Measurements from ENCODE around the gene CHD6.

The CHD6 gene

DNA sequence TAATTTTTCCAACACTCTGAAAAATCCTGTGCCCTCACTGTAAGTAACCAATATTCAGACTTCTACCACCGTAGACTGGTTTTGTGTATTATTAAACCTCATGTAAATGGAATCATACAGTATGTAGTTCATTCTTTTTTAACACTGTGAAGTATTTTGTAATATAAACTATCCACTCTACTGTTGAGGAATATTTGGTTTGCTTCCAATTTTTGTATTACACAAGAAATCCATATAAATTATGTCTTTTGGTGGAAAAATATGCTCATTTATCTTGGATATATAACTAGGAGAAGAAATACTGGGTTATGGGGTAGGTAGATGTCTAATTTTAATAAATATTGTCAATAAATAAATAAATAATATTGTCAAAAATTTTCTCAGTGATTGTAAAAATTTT is 116.8 kb downstream of the CHD6 start:
- no peak for DNase-seq

DNA sequence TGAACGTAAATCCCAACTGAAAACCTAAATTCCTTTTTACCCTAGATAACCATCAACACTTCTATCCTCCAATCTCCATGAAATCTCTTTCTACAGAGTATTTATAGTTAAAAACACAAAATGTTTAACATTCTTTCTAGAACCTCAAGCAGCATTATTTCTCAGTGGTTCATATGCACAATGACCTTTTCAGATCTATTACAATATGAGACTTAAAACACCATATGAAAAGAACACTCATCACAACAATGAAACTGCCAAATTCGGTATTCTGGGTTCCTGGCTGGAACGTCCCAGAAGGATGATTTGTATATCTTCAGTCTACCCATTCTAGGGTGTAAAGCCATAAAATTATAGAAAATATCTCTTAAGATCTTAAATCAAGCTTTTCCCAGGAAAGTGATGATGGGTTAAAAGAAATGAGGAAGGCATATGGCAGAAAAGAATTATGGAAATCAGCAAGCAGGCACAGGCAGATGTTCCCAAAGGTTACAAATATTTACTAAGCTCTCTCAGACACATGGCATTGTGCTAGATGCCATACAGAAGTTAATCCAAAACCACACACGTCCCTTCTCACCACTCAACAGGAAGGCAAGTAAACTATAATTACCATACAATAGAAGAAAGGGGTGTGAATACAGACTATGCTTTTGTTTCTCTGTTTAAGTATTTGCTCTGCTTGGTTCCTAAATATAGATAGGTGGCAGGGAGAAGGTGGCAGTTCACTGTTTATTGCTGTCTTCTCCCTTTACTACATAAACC is 118.0 kb downstream of the CHD6 start:
- DNase-seq = no peak

DNA sequence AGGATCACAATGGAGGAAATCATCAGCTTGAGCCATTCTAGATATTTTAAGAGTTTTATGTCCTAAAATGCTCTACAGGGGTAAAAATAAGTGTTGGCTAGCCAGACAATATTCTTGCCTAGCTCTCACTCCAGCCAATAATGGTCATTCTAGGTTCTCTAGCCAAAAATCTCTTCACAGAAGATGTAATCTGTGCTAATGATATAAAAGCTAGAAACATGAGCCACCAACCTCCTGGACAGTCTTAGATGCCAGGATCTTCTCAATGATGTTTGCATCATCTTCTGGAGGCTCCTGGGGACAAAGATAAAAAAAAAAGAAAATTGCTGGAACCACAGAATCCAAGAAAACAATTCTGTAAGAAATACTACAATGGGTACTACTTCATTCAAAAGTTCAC is 119.1 kb downstream of the CHD6 start:
- no peak for DNase-seq

DNA sequence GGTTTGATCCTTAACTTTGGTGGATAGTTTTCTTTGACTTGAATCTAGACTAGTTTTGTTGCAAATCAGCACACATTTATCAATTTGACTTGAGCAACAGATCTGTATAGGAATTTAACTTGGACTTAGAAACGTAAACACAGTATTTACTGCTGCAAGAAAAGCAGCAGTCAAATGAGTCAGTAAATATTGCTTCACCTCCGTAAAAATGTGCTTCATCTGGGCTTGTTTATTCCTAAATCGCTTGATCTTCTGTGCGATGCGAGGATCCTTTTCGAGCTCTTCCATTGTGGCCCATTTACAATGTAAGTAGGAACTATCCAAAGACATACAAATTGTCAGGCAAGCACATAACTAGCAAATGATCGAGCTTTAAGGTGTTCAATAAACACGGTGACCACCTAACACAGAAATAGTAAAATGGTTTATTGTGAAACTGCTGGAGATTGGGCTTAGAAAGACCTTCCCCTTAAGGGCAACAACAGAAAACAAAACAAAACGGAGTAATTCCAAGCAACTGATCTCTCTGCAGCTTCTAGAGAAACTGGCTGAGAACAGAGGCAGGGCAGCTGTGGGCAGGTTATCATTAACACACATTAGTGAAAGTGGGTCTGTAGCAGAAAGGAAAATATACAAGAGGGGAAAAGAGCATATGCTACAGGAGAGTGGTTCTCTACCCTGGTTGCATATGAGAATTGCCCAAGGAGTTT is 120.8 kb downstream of the CHD6 start:
- no peak for DNase-seq

DNA sequence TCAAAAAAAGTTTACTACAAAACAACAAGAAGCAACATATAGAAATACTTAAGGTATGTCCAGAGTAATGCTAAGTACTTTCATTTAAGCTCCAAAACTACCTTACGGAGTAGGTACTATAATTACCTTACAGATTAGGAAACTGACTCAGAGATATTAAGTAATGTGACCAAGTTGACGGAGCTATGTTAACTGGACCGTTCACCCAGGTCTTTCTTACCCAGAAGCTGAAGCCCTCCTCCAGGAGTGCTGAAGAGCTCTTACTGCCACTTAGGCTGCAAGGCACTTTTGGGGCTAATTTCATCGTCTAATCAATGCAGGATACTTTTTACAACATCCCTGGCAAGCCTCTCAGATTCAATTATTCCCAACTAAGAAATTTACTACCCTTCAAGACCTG is 123.7 kb downstream of the CHD6 start:
- no peak for DNase-seq

DNA sequence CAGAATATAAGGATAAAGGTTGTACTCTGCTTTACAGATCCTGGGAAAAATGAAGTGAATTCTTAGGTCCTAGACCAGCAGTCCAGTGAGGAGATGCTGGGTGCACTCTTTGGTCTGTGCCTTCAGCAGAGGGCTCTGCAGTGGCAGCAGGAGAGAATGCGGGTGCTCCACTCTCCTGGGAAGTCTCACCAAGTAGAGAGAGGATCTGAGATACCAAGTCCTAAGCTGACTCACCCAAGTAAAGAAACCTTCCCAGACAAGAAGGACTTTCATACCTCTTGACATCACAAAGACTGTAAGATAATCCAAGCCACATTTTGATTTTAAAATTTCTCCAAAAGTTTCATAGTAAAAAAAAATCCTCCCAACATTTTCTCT is 134.6 kb downstream of the CHD6 start:
- no peak for DNase-seq

DNA sequence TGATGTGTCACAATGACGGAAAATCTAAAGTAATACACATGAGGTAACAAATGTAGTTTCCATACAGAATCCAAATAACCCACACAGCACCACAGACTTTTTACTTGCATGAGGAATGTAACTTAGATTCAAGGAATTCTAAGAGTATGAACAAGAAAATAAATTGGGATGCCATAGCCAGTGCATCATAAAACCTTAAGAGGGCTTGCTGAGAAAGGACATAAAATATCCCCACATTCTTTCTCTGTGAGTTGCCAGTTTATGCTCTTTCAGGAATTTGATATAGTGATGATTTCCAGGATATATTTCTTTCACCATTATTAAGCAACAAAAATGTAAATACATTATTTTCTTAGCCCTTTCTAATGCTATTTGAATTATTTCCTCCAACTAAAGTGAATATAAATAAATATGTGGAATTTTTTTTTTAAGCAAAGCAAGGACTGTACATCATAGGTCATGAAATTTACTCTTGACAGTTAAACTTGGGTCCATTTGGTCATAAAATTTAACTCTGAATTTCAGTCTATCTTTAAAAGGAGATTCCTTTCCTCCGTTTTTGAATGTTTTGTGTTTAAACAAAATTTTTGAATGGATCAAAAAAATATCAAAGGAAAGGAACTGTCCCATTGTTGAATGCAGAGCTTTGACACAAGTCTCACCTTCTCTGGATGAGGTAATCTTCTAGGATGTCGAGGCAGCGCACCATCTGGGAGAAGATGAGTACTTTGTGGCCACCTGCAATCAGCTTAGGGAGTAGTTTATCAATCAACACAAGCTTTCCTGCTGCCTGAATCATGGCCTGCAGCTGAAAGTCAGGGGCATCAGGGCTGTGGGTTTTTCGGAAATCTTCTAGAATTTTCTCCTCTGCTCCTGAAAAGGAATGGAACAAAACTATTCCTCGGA is 135.3 kb downstream of the CHD6 start:
- DNase-seq = no peak

DNA sequence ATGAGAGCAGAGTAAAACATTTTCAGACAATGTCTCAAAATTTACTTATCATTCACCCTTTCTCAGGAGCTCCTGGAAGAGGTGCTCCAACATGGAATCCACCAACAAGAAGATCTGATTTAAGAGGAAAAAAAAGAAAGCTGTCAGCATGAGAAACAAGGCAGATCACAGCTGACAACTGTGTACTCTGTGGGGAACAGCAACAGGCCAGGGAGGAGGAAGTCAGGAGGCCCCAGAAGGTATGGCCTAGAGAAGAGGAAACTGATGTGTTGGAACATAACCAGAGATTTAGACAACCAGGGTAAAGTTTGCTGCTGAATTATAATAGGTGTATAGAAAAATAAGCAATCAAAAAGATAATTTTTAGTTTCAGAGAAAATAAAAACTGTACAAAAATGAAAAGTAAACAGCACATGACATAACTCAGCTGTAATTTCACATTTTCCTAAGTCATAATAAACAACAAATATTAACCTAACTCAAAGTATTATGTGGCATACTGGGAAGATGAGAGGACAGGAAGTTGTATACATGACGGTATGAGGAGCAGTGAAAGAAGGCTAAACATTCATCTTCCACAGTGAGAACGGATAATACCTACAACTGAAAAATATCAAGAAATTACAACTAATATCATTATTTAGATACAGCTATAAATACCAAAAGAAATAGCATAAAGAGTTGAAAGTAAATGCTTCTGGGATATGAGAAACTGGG is 138.0 kb downstream of the CHD6 start:
- DNase-seq = no peak

DNA sequence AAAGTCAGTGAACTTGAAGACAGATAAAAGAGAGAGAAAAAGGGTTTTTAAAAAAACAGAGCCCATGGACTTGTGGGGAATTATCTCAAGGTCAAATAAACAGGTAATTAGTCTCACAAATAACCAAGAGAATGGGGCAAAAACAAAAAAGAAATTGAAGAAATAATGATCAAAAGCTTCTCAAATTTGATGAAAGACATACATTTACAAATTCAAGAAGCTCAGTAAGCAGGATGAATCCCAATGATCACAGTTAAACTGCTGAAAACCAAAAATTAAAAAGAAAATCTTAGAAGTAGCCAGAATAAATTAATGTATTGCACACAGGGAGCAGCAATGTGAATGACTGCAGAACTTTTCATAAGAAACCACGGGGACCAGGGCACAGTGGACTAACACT is 139.1 kb downstream of the CHD6 start:
- DNase-seq = no peak

DNA sequence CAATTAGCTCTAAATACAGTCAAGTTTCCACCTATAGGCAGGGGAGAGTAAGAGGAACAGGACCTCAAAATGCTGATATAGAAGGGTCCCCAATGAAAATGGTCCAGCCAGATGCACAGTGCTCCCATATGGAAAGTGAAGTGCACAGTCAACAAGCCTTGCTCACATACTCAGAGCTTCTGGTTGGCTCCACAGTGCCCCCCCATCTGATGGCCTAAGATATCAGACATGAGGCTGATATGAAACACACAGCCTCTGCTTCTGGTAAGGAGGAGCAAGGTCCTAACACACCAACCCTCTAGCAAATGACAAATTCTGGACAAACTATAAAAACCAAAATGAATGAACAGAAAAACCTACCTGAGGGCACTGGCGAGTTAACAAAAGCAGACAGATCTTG is 140.2 kb downstream of the CHD6 start:
- DNase-seq = no peak

DNA sequence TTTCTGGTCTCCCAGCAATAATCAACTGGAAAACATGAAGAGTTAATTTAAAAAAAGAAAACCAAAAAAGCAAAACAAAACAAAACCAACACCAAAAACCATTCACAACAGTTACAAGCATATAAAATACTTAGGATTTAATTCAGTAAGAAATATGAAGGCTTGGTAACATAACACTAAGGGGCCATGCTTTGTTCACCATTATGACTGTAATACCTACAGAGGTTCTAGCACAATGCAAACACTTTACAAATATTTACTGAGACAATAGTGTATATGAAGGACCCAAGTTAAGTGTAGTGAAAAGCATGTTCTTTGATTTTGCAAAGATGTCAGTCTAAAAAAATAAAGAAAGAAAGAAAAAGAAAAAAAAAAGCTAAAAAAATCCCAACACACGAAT is 141.7 kb downstream of the CHD6 start:
- no peak for DNase-seq

DNA sequence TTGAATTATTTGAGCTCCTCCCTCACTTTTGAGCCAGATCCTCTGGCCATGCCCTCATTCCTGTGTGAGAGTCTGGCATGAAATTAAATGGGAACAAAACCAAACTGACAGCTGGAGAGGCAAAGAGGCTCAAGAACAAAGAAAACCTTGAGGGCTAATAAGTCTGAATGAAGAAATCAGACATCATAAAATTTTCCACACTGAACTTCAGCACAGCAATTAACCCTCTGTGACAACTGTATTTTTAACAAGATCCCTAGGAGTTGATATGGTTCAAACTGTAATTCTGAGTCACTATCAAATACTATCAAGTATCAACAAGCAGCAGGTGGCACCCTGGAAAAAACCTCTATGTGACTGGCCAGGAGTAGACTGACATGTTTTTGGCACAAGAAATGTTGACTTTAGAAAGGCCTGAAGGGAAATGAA is 142.2 kb downstream of the CHD6 start:
- DNase-seq = no peak

DNA sequence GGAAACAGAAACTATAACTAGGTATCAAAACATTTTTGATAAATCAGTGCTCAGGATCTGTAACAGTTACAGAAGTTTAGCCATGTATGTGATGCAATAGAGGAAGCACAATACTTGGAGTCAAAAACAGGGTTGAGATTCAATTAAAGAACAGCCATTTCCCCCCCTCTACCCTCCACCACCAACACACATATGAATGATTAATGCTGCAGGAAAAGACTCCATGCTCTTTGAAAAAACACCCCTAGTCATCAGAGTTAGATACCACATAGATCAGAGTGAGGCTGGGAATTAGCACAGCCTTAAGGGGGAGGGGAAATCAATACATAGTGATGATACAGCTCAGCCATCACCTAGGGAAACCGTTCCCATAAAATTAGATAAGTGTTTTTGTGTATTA is 142.7 kb downstream of the CHD6 start:
- DNase-seq = no peak

DNA sequence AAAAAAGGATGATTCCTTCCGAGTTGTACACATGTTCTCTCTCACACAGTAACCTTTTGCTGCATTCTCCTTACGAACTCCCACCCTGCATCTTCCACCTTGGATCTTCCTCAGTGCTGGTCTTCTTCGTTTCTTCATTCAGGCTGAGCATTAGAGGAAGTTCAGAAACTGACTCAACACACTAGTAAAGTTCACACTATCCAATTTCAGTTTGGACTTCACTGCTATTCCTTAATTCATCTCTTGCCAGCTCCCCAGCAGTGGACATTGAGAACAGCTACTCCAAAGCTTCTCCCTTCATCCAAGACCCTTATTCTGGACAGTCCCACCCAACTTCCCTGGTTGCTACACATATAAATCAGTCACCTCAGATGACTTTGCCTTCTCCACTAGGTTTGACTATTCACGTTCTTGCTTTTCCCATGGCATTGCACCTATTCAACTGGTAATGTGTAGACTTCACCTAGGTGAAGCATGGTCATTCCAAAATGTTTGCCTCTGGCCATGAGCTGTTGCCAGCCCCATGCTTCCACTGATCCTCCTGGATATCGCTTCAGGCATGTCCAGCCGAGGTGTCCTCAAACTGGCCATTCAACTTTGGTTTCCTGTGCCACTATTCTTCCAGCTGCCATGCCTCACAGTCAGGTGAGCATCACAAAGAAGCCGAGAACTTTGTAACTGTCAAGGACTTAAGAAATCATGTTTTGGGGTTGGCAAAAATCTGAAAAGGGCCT is 147.6 kb downstream of the CHD6 start:
- DNase-seq = no peak

DNA sequence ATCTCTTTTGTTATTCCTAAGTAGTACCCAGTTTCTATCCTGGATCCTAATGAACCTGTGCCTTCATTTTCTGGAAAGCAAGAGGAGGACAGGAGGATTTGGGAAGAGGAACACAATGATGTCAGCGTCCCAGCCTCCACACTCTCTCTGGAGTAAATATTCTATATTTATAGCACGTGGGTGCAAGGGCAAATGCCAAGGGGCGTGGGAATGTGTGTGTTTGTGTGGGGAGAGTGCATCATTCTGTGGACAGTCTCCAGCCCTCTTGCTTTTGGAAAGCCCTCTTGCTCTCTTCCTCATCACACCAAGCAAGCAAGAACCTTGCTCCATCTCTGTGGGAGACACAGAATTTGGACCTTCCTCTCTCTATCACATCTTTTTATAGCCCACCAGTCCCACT is 148.3 kb downstream of the CHD6 start:
- no peak for DNase-seq

DNA sequence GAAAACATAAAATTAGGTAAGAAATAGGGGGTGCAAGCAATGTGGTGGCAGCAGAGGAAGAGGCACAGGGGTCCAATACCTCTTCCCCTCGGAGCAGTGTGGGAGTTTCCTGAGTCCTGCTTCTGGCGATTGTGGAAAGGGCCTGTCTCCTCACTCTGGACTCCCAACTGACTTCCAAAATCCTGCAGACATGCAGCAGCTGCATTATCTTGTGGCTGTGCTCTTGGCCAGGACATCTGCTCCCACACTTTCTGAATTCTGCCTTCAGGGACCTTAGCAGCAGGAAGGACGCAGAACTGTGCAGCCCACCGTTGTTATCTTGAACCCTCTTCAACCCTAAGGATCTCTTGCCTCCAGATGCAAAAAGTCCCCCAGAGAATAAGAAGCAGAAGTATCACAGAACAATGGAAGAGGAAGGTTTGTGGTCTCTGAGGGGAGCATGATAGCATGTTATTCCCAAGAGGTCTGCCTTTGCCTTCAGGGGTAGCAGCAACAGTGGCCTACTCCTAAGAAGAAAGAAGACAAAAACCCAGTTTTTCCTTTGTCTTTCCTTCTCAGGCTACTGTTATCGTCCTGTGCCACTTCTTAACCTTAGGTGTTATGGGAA is 149.1 kb downstream of the CHD6 start:
- DNase-seq = no peak

DNA sequence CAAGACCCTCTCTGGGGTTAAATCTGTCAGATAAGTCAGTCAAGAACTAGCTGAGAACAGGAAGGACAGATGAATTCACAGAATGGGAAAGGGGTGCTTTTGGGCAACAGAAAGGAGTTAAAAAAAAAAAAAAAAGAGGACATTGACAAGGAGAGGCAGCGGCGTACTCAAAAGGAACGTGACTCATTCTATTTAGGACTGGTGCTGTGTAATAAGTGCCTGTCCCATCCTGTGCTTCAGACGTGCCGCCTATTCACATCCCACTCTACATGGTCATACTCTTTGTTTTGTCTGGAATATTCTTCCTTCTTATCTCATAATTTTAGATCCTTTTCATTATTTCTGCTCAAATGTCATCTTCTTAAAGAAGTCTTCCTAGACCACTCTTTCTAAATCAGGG is 150.5 kb downstream of the CHD6 start:
- DNase-seq = no peak

DNA sequence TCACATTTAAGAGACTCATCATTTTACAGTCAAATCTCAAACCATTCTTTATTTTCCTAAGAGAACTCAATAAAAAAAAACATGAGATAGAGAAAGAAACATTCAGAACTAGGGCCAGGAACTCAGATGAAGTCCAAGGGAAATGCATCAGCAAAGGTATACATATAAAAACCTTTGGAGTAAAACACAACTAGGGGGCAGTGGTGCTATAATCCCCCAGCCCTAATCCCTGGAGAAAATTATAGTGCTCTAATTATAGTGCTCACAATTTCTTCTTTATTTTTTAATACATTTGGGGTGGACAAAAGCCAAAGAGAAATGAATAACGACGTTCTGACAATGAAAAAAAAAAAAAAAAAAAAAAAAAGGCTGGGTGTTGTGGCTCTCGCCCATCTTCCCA is 151.0 kb downstream of the CHD6 start:
- DNase-seq = no peak

DNA sequence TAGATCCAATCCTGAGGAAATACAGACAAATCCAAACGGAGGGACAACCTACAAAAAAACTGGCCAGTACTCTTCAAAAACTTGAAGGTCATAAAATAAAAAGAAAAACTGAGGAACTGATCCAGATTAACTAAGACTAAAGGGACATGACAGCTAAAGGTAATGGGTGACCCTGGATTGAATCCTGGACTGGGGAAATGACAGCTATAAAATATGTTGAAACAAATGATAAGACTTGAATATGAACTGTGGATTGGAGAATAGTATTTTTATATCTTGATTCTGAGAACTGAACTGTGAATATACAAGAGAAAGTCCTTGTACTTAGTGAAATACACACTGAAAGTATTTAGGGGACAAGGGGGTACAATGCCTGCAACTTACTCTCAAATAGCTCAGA is 154.6 kb downstream of the CHD6 start:
- DNase-seq = no peak

DNA sequence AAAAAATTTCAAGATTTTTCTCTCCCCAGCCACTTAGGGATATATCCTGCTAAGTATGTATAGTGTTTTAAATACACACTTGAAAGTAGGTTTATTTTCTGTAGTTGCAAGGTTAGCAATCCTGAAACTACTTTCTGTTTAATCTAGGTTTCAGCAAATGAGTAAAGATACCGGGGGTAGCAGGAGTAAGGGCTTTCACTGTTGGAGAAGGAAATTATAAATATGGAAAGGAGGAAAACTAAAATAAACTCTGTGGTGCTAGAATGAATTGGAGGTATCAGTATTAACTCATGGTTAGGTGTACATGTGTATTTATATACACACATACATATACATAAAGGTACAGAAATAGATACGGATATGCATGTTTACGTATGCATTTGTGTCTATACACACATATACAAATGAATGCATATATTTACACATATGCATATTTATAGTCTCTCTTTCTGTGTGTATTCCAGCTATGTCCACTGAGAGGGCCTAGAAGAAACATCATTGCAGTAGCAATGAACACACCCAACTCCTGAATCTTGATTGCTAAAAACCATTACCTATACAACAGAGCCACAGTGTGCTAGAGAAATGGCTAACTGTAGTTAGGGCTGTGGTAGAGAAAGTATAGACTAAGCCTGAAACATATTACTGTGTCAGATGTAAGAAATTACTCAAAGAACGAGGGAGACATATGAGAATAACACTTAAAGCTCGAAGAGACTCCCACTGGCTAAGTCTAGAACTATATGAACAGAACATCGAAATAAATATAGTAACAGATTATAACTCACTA is 155.6 kb downstream of the CHD6 start:
- no peak for DNase-seq

DNA sequence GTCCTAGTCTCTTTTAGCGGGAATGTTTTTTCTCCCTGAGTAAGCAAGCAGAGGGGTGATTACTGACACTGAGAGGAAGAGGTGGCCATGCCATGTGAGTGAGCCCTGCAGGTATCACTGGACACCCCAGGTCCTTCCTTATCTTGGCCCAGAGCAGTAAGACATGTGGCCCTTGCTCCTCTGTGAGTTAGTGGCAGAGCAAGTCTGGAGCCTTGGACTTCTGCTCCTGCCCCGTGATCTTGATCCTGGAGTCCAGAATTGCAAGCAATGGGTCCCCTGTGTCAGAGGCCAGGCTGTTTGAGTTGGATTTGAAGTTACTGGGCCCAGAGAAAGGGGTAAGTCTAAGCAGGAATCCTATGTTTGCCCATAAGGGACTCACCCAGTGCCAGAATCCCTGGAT is 159.4 kb downstream of the CHD6 start:
- no peak for DNase-seq
